ENCODE measurements around the gene WDHD1. TPM values are rescaled to one million over a fixed set of nuclear protein-coding genes. Genes with fewer than 3 reads are reported as not detected.

The WDHD1 gene
- total RNA-seq, 4 donors from 2014 or later = 0.51 to 20.0 (median 3.1) TPM

DNA sequence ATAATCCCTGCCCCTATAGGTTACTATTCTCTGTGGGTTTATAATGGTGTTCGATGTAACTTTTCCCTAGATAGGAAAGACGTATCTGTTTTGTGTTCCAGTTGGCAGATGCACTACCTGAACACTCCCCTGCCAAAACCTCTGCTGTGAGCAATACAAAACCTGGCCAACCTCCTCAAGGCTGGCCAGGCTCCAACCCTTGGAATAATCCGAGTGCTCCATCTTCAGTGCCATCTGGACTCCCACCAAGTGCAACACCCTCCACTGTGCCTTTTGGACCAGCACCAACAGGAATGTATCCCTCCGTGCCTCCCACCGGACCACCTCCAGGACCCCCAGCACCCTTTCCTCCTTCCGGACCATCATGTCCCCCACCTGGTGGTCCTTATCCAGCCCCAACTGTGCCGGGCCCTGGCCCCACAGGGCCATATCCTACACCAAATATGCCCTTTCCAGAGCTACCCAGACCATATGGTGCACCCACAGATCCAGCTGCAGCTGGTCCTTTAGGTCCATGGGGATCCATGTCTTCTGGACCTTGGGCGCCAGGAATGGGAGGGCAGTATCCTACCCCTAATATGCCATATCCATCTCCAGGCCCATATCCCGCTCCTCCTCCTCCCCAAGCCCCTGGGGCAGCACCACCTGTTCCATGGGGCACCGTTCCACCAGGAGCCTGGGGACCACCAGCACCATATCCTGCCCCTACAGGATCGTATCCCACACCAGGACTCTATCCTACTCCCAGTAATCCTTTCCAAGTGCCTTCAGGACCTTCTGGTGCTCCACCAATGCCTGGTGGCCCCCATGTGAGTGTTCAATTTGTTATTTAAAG lies 35.8 kb upstream of the WDHD1 start:
- Histone ChIP-seq H3K27ac (peak overlapping the region in 1 of 2 donors; percentile 13), H3K27me3 (no peaks in the 10 kb centered on the region), H3K4me3 (no peak overlapping the region), H3K36me3 (no peaks in the 10 kb centered on the region), H3K9me3 (no peaks in the 10 kb centered on the region), H3K4me1 (no peaks in the 10 kb centered on the region)
- TF ChIP-seq, protein P1, sequence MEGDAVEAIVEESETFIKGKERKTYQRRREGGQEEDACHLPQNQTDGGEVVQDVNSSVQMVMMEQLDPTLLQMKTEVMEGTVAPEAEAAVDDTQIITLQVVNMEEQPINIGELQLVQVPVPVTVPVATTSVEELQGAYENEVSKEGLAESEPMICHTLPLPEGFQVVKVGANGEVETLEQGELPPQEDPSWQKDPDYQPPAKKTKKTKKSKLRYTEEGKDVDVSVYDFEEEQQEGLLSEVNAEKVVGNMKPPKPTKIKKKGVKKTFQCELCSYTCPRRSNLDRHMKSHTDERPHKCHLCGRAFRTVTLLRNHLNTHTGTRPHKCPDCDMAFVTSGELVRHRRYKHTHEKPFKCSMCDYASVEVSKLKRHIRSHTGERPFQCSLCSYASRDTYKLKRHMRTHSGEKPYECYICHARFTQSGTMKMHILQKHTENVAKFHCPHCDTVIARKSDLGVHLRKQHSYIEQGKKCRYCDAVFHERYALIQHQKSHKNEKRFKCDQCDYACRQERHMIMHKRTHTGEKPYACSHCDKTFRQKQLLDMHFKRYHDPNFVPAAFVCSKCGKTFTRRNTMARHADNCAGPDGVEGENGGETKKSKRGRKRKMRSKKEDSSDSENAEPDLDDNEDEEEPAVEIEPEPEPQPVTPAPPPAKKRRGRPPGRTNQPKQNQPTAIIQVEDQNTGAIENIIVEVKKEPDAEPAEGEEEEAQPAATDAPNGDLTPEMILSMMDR (IDR thresholded peaks at IDR 0.05) = no peak
- no peak for TF ChIP-seq POLR2A (IDR thresholded peaks at IDR 0.05)
- intact Hi-C loops (cut with DNase I; ENCODE audit: low total_unique reads) = no loop called here
- DNase-seq = peak in 1 of 2 donors; percentile 40

DNA sequence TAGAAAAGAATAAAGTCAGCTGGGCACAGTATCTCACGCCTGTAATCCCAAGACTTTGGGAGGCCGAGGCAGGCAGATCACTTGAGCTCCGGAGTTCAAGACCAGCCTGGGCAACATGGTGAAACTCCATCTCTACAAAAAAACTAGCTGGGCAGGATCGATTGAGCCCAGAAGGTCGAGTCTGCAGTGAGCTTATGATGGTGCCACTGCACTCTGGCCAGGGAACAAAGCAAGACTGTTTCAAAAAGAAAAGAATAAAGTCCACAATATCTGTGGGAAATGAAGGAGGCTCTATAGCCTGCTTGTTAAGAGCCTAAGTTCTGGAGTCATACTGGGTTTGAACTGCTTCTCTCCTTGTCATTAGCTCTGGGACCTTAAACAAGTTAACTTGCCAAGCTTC lies 32.4 kb upstream of the WDHD1 start:
- Histone ChIP-seq H3K36me3 (no peaks in the 10 kb centered on the region), H3K4me1 (peaks cover 0 to 5% of the 10 kb centered on the region in 2 donors), H3K4me3 (no peak overlapping the region), H3K27me3 (no peaks in the 10 kb centered on the region), H3K27ac (no peak overlapping the region), H3K9me3 (no peaks in the 10 kb centered on the region)
- DNase-seq = no peak
- intact Hi-C loops (cut with DNase I; ENCODE audit: low total_unique reads) = no loop called here
- no peak for TF ChIP-seq POLR2A (IDR thresholded peaks at IDR 0.05)
- TF ChIP-seq, protein P1 (IDR thresholded peaks at IDR 0.05) = no peak

DNA sequence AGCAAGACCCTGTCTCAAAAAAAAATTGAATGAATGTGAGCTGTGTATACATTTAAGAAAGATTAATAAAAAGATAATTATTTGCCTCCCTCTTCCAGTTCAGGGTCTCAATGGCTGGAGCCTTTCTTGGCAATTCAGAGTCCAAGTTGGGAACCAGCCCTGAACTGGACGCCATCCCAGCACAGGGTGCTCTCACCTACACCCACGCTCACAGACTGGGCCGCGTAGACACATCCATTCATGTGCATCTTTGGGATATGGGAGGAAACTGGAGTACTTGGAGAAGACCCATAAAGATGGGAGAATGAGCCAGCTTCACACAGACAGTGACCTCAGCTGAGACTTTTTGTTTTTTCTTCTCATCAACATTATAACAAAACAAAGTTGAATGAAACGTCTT lies 31.0 kb upstream of the WDHD1 start:
- no peaks in the 10 kb centered on the region for H3K27me3 ChIP-seq
- no peak for DNase-seq
- H3K27ac ChIP-seq = no peak overlapping the region
- H3K4me3 ChIP-seq = no peak overlapping the region
- no peaks in the 10 kb centered on the region for H3K36me3 ChIP-seq
- no peaks in the 10 kb centered on the region for H3K9me3 ChIP-seq
- no peak for TF ChIP-seq POLR2A (IDR thresholded peaks at IDR 0.05)
- TF ChIP-seq, protein P1 (IDR thresholded peaks at IDR 0.05) = no peak
- peaks cover 0 to 6% of the 10 kb centered on the region in 2 donors for H3K4me1 ChIP-seq
- intact Hi-C loops (cut with DNase I; ENCODE audit: low total_unique reads) = no loop called here

DNA sequence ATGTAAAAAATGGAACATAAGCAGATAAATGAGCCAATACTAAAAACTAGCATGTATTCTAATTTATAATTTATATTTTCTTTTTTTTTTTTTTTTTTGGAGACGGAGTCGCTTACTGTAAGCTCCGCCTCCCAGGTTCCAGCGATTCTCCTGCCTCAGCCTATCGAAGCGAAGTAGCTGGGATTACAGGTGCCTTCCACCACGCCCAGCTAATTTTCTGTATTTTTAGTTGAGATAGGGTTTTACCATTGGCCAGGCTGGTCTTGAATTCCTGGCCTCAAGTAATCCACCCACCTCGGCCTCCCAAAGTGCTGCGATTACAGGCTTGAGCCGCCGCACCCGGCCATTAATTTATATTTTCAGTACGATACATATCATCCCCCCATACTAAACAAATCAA lies 27.2 kb upstream of the WDHD1 start:
- intact Hi-C loops (cut with DNase I; ENCODE audit: low total_unique reads) = no loop called here
- TF ChIP-seq POLR2A (IDR thresholded peaks at IDR 0.05) = no peak
- TF ChIP-seq, protein P1 (IDR thresholded peaks at IDR 0.05) = no peak
- Histone ChIP-seq H3K27me3 (no peaks in the 10 kb centered on the region), H3K36me3 (no peaks in the 10 kb centered on the region), H3K9me3 (no peaks in the 10 kb centered on the region), H3K4me1 (peaks cover 0 to 6% of the 10 kb centered on the region in 2 donors), H3K4me3 (no peak overlapping the region), H3K27ac (no peak overlapping the region)
- no peak for DNase-seq

DNA sequence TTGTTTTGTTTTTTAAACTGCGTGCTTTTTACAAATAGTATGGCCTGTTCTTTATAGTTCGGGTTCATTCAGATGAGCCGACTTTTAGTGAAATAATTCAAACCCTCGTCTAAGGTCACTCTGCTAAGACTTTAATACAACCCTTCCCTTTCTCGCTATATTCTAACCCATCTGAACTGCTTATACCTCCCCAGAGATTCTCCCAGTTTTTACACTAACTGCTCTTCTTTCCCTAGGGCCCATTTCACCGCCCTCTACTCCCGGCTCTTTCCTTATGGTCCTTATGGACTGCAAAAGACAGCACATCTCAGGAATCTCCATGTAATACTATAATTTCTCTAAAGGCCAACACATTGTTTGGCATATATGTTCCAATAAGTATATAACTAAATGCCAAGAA lies 26.6 kb upstream of the WDHD1 start:
- Histone ChIP-seq H3K4me3 (no peak overlapping the region), H3K27ac (no peak overlapping the region), H3K27me3 (no peaks in the 10 kb centered on the region), H3K9me3 (no peaks in the 10 kb centered on the region), H3K36me3 (no peaks in the 10 kb centered on the region), H3K4me1 (peaks cover 0 to 6% of the 10 kb centered on the region in 2 donors)
- DNase-seq = no peak
- intact Hi-C loops (cut with DNase I; ENCODE audit: low total_unique reads) = no loop called here
- TF ChIP-seq POLR2A (IDR thresholded peaks at IDR 0.05) = no peak
- TF ChIP-seq, protein P1 (IDR thresholded peaks at IDR 0.05) = no peak

Data from uterus (tissue), 4 donors.